ENCODE data around the gene C16orf86.
"Not testable (repeated sequence)": the region's sequence is repeated elsewhere in the genome, so short reads cannot be mapped to it uniquely, and the experiment has no call there.

The C16orf86 gene

GRCh38 chr16:67678354-67679023, 11.9 kb downstream of the C16orf86 start:
- Mint-ChIP-seq H3K36me3 (peaks cover 13 to 42% of the 10 kb centered on the region in 2 donors), H3K27me3 (no peaks in the 10 kb centered on the region), H3K27ac (no peak overlapping the region), H3K9me3 (no peaks in the 10 kb centered on the region), H3K4me3 (no peak overlapping the region), H3K4me1 (peaks cover 12 to 19% of the 10 kb centered on the region in 2 donors)
- ATAC-seq (replicated peaks), result no peak
- DNase-seq, result no peak

GRCh38 chr16:67679935-67680897, 13.6 kb downstream of the C16orf86 start:
- Mint-ChIP-seq H3K4me1 (peaks cover 4 to 7% of the 10 kb centered on the region in 2 donors), H3K36me3 (peaks cover 17 to 35% of the 10 kb centered on the region in 2 donors), H3K27ac (peak overlapping the region; percentile 2), H3K4me3 (no peak overlapping the region), H3K9me3 (no peaks in the 10 kb centered on the region), H3K27me3 (no peaks in the 10 kb centered on the region)
- DNase-seq, result no peak
- no peak for ATAC-seq (replicated peaks)

GRCh38 chr16:67683767-67684166, 17.2 kb downstream of the C16orf86 start:
- no peak overlapping the region for H3K4me3 Mint-ChIP-seq

GRCh38 chr16:67685388-67686112, 18.9 kb downstream of the C16orf86 start:
- DNase-seq (no peak), ATAC-seq (replicated peaks) (peak; percentile 83 to 94)
- H3K4me1 Mint-ChIP-seq, result peaks cover 16 to 23% of the 10 kb centered on the region in 2 donors
- H3K9me3 Mint-ChIP-seq, result no peaks in the 10 kb centered on the region
- H3K36me3 Mint-ChIP-seq, result peaks cover 17 to 34% of the 10 kb centered on the region in 2 donors
- H3K4me3 Mint-ChIP-seq, result no peak overlapping the region
- H3K27me3 Mint-ChIP-seq, result no peaks in the 10 kb centered on the region
- peak overlapping the region; percentile 62 for H3K27ac Mint-ChIP-seq

More at GRCh38 chr16:67683767-67684166, 17.2 kb downstream of the C16orf86 start:
- H3K27ac Mint-ChIP-seq, result no peak overlapping the region
- H3K36me3 Mint-ChIP-seq, result peaks cover 19 to 34% of the 10 kb centered on the region in 2 donors
- no peak for DNase-seq
- no peaks in the 10 kb centered on the region for H3K27me3 Mint-ChIP-seq
- no peaks in the 10 kb centered on the region for H3K9me3 Mint-ChIP-seq
- ATAC-seq (replicated peaks), result no peak
- peaks cover 15 to 23% of the 10 kb centered on the region in 2 donors for H3K4me1 Mint-ChIP-seq

- not testable (repeated sequence) for H3K27ac Mint-ChIP-seq; H3K4me3 Mint-ChIP-seq; ATAC-seq (replicated peaks); H3K27me3 Mint-ChIP-seq; H3K9me3 Mint-ChIP-seq; DNase-seq
- Mint-ChIP-seq H3K36me3 (peaks cover 10 to 23% of the 10 kb centered on the region in 2 donors), H3K4me1 (peaks cover 5 to 35% of the 10 kb centered on the region in 2 donors)
Observed at GRCh38 chr16:67693517-67694285, 27.1 kb downstream of the C16orf86 start.

- no peak for ATAC-seq (replicated peaks)
- H3K36me3 Mint-ChIP-seq, result peaks cover 10 to 25% of the 10 kb centered on the region in 2 donors
Observed at GRCh38 chr16:67694611-67695010, 28.0 kb downstream of the C16orf86 start.

GRCh38 chr16:67697422-67698185, 31.0 kb downstream of the C16orf86 start:
- ATAC-seq (replicated peaks), result no peak
- H3K4me1 Mint-ChIP-seq, result peaks cover 0 to 19% of the 10 kb centered on the region in 2 donors
- H3K27ac Mint-ChIP-seq, result no peak overlapping the region

More at GRCh38 chr16:67694611-67695010, 28.0 kb downstream of the C16orf86 start:
- H3K4me1 Mint-ChIP-seq, result peaks cover 5 to 35% of the 10 kb centered on the region in 2 donors
- H3K27ac Mint-ChIP-seq, result no peak overlapping the region
- no peak for DNase-seq
- no peaks in the 10 kb centered on the region for H3K9me3 Mint-ChIP-seq
- H3K4me3 Mint-ChIP-seq, result no peak overlapping the region
- H3K27me3 Mint-ChIP-seq, result no peaks in the 10 kb centered on the region

GRCh38 chr16:67699265-67699664, 32.7 kb downstream of the C16orf86 start:
- Mint-ChIP-seq H3K27ac (no peak overlapping the region), H3K27me3 (no peaks in the 10 kb centered on the region), H3K9me3 (no peaks in the 10 kb centered on the region), H3K4me1 (peaks cover 0 to 6% of the 10 kb centered on the region in 2 donors), H3K36me3 (peaks cover 9 to 17% of the 10 kb centered on the region in 2 donors), H3K4me3 (no peak overlapping the region)
- no peak for ATAC-seq (replicated peaks)
- DNase-seq, result no peak

More at GRCh38 chr16:67697422-67698185, 31.0 kb downstream of the C16orf86 start:
- DNase-seq, result no peak
- Mint-ChIP-seq H3K4me3 (no peak overlapping the region), H3K36me3 (peaks cover 6 to 17% of the 10 kb centered on the region in 2 donors), H3K9me3 (no peaks in the 10 kb centered on the region), H3K27me3 (no peaks in the 10 kb centered on the region)

- no peaks in the 10 kb centered on the region for H3K27me3 Mint-ChIP-seq
- peaks cover 0 to 1% of the 10 kb centered on the region in 2 donors for H3K4me1 Mint-ChIP-seq
- H3K36me3 Mint-ChIP-seq, result peaks cover 9 to 22% of the 10 kb centered on the region in 2 donors
- no peaks in the 10 kb centered on the region for H3K9me3 Mint-ChIP-seq
- no peak overlapping the region for H3K27ac Mint-ChIP-seq
- DNase-seq, result no peak
- H3K4me3 Mint-ChIP-seq, result no peak overlapping the region
- no peak for ATAC-seq (replicated peaks)
Observed at GRCh38 chr16:67701420-67701819, 34.8 kb downstream of the C16orf86 start.

GRCh38 chr16:67702130-67702529, 35.5 kb downstream of the C16orf86 start:
- DNase-seq, result no peak
- Mint-ChIP-seq H3K9me3 (no peaks in the 10 kb centered on the region), H3K36me3 (peaks cover 9 to 19% of the 10 kb centered on the region in 2 donors)

GRCh38 chr16:67703626-67704025, 37.0 kb downstream of the C16orf86 start:
- Mint-ChIP-seq H3K36me3 (peaks cover 4 to 8% of the 10 kb centered on the region in 2 donors), H3K27me3 (no peaks in the 10 kb centered on the region), H3K9me3 (no peaks in the 10 kb centered on the region), H3K27ac (no peak overlapping the region), H3K4me1 (peaks cover 0 to 1% of the 10 kb centered on the region in 2 donors), H3K4me3 (no peak overlapping the region)
- DNase-seq, result no peak
- ATAC-seq (replicated peaks), result no peak

More at GRCh38 chr16:67702130-67702529, 35.5 kb downstream of the C16orf86 start:
- Mint-ChIP-seq H3K27me3 (no peaks in the 10 kb centered on the region), H3K27ac (no peak overlapping the region), H3K4me1 (peaks cover 0 to 1% of the 10 kb centered on the region in 2 donors), H3K4me3 (no peak overlapping the region)
- ATAC-seq (replicated peaks), result no peak

GRCh38 chr16:67704110-67704509, 37.5 kb downstream of the C16orf86 start:
- Mint-ChIP-seq H3K36me3 (peaks cover 3 to 5% of the 10 kb centered on the region in 2 donors), H3K9me3 (no peaks in the 10 kb centered on the region), H3K4me1 (peaks cover 0 to 1% of the 10 kb centered on the region in 2 donors), H3K27me3 (no peaks in the 10 kb centered on the region), H3K27ac (no peak overlapping the region), H3K4me3 (no peak overlapping the region)
- DNase-seq, result no peak
- no peak for ATAC-seq (replicated peaks)

GRCh38 chr16:67707210-67707609, 40.6 kb downstream of the C16orf86 start:
- ATAC-seq (replicated peaks), result no peak
- peaks cover 8 to 9% of the 10 kb centered on the region in 2 donors for H3K4me1 Mint-ChIP-seq
- H3K9me3 Mint-ChIP-seq, result no peaks in the 10 kb centered on the region
- no peak overlapping the region for H3K27ac Mint-ChIP-seq
- no peaks in the 10 kb centered on the region for H3K27me3 Mint-ChIP-seq
- H3K4me3 Mint-ChIP-seq, result no peak overlapping the region
- DNase-seq, result no peak
- peaks cover 5 to 15% of the 10 kb centered on the region in 2 donors for H3K36me3 Mint-ChIP-seq
